ENCODE data around the gene OR52N5. TPM values are rescaled to one million over a fixed set of nuclear protein-coding genes. Genes with fewer than 3 reads are reported as not detected.

OR52N5 gene
- total and polyA plus RNA-seq, 4 donors: not detected

GRCh38 chr11:5796541-5796940, 13.4 kb upstream of the OR52N5 start:
- Histone ChIP-seq H3K9me3 (ENCODE audit: control insufficient read depth, insufficient read depth, low read length) (no peaks in the 10 kb centered on the region), H3K4me1 (ENCODE audit: control insufficient read depth, insufficient read depth, low read length) (no peaks in the 10 kb centered on the region), H3K4me3 (ENCODE audit: low read depth, low read length) (no peak overlapping the region), H3K27me3 (ENCODE audit: control insufficient read depth, insufficient read depth, low read length) (no peaks in the 10 kb centered on the region), H3K36me3 (ENCODE audit: control insufficient read depth, insufficient read depth, low read length) (no peaks in the 10 kb centered on the region), H3K27ac (ENCODE audit: low read depth, low read length) (no peak overlapping the region)
- WGBS (ENCODE audit: insufficient coverage): 82% methylated on average over 2 of the region's 6 CpGs
- DNase-seq (ENCODE audit: low read depth in 4 of 6, low spot score in 6 of 6): no peak

- Histone ChIP-seq H3K4me3 (ENCODE audit: low read depth, low read length) (no peak within 1 kb of the TSS), H3K27ac (ENCODE audit: low read depth, low read length) (no peak within 1 kb of the TSS), H3K36me3 (ENCODE audit: control insufficient read depth, insufficient read depth, low read length) (no peaks in the 10 kb centered on the region), H3K4me1 (ENCODE audit: control insufficient read depth, insufficient read depth, low read length) (no peaks in the 10 kb centered on the region), H3K27me3 (ENCODE audit: control insufficient read depth, insufficient read depth, low read length) (no peaks in the 10 kb centered on the region), H3K9me3 (ENCODE audit: control insufficient read depth, insufficient read depth, low read length) (no peaks in the 10 kb centered on the region)
- 88% methylated on average over 2 of the region's 3 CpGs for WGBS (ENCODE audit: insufficient coverage)
- DNase-seq (ENCODE audit: low read depth in 4 of 6, low spot score in 6 of 6): no peak
Measured at GRCh38 chr11:5791165-5791564, 8.0 kb upstream of the OR52N5 start, which contains the start of gene OR52N1. TSS of gene OR52N1 (minus strand) at chr11:5791265. CDS start at chr11:5788816, 2,449 bp downstream.

DNA sequence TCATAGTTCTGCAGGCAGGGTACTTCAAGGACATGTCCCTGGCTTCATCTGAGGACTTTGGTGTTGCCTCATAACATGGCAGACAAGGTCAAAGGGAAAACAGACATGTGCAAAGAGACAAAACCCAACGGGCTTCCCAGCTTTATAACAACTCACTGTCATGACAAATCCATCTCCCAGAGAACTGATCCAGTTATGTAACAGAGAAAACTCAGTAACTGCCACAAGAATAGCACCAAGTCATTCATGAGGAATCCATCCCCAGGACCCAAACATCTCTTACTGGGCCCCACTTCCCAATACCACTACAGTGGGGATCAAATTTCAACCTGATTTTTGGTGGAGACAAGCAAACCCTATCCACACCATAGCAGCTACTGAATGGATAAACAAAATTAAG, 16.1 kb downstream of the OR52N5 start:
- H3K27me3 ChIP-seq (ENCODE audit: control insufficient read depth, insufficient read depth, low read length): no peaks in the 10 kb centered on the region
- H3K9me3 ChIP-seq (ENCODE audit: control insufficient read depth, insufficient read depth, low read length): no peaks in the 10 kb centered on the region
- 60% methylated on average over 1 of the region's 1 CpG for WGBS (ENCODE audit: insufficient coverage)
- H3K4me3 ChIP-seq (ENCODE audit: low read depth, low read length): no peak overlapping the region
- H3K27ac ChIP-seq (ENCODE audit: low read depth, low read length): no peak overlapping the region
- no peaks in the 10 kb centered on the region for H3K4me1 ChIP-seq (ENCODE audit: control insufficient read depth, insufficient read depth, low read length)
- no peak for DNase-seq (ENCODE audit: low read depth in 4 of 6, low spot score in 6 of 6)
- H3K36me3 ChIP-seq (ENCODE audit: control insufficient read depth, insufficient read depth, low read length): no peaks in the 10 kb centered on the region

DNA sequence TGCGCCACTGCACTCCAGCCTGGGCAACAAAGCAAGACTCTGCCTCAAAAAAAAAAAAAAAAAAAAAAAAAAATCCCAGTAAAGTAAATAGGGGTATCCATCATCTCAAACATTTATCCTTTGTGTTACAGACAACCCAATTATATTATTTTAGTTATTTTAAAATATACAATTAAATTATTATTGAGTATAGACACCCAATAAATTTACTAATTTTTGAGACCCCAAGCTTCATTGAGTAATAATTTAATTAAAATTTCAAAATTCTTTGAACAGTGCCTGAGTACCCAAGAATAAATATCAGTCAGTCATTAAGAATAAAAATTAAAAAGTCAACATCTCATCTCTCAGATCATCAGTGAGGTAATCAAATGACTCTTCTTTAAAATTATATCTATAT, 29.2 kb downstream of the OR52N5 start, which contains the start of gene OR52N4:
OR52N4 (plus strand) TSS at position 301 of the 400 bp plus-strand sequence. CDS start 498 bp downstream, outside the sequence.
- Histone ChIP-seq H3K9me3 (ENCODE audit: control insufficient read depth, insufficient read depth, low read length) (no peaks in the 10 kb centered on the region), H3K4me3 (ENCODE audit: low read depth, low read length) (no peak within 1 kb of the TSS), H3K4me1 (ENCODE audit: control insufficient read depth, insufficient read depth, low read length) (no peaks in the 10 kb centered on the region), H3K27me3 (ENCODE audit: control insufficient read depth, insufficient read depth, low read length) (no peaks in the 10 kb centered on the region), H3K36me3 (ENCODE audit: control insufficient read depth, insufficient read depth, low read length) (no peaks in the 10 kb centered on the region), H3K27ac (ENCODE audit: low read depth, low read length) (no peak within 1 kb of the TSS)
- no CpG with 5 or more reads among the region's 1 CpG for WGBS (ENCODE audit: insufficient coverage)
- DNase-seq (ENCODE audit: low read depth in 4 of 6, low spot score in 6 of 6): no peak

GRCh38 chr11:5749836-5750235, 33.3 kb downstream of the OR52N5 start:
- Histone ChIP-seq H3K9me3 (ENCODE audit: control insufficient read depth, insufficient read depth, low read length) (no peaks in the 10 kb centered on the region), H3K36me3 (ENCODE audit: control insufficient read depth, insufficient read depth, low read length) (no peaks in the 10 kb centered on the region), H3K27ac (ENCODE audit: low read depth, low read length) (no peak overlapping the region), H3K4me1 (ENCODE audit: control insufficient read depth, insufficient read depth, low read length) (no peaks in the 10 kb centered on the region), H3K4me3 (ENCODE audit: low read depth, low read length) (no peak overlapping the region), H3K27me3 (ENCODE audit: control insufficient read depth, insufficient read depth, low read length) (no peaks in the 10 kb centered on the region)
- no peak for DNase-seq (ENCODE audit: low read depth in 4 of 6, low spot score in 6 of 6)
- no CpG with 5 or more reads among the region's 3 CpGs for WGBS (ENCODE audit: insufficient coverage)

- Histone ChIP-seq H3K9me3 (ENCODE audit: control insufficient read depth, insufficient read depth, low read length) (peaks cover 2% of the 10 kb centered on the region), H3K4me1 (ENCODE audit: control insufficient read depth, insufficient read depth, low read length) (no peaks in the 10 kb centered on the region), H3K27me3 (ENCODE audit: control insufficient read depth, insufficient read depth, low read length) (no peaks in the 10 kb centered on the region), H3K27ac (ENCODE audit: low read depth, low read length) (no peak overlapping the region), H3K36me3 (ENCODE audit: control insufficient read depth, insufficient read depth, low read length) (no peaks in the 10 kb centered on the region), H3K4me3 (ENCODE audit: low read depth, low read length) (no peak overlapping the region)
- DNase-seq (ENCODE audit: low read depth in 4 of 6, low spot score in 6 of 6): no peak
- no CpG with 5 or more reads among the region's 3 CpGs for WGBS (ENCODE audit: insufficient coverage)
Measured at GRCh38 chr11:5746614-5747013, 36.5 kb downstream of the OR52N5 start.

GRCh38 chr11:5738431-5738830, 44.7 kb downstream of the OR52N5 start:
- no peak for DNase-seq (ENCODE audit: low read depth in 4 of 6, low spot score in 6 of 6)
- WGBS (ENCODE audit: insufficient coverage): no CpG with 5 or more reads among the region's 1 CpG
- H3K27me3 ChIP-seq (ENCODE audit: control insufficient read depth, insufficient read depth, low read length): no peaks in the 10 kb centered on the region
- H3K4me1 ChIP-seq (ENCODE audit: control insufficient read depth, insufficient read depth, low read length): no peaks in the 10 kb centered on the region
- no peak overlapping the region for H3K27ac ChIP-seq (ENCODE audit: low read depth, low read length)
- H3K36me3 ChIP-seq (ENCODE audit: control insufficient read depth, insufficient read depth, low read length): no peaks in the 10 kb centered on the region
- H3K4me3 ChIP-seq (ENCODE audit: low read depth, low read length): no peak overlapping the region
- H3K9me3 ChIP-seq (ENCODE audit: control insufficient read depth, insufficient read depth, low read length): peaks cover 5% of the 10 kb centered on the region

- Histone ChIP-seq H3K27ac (ENCODE audit: low read depth, low read length) (no peak overlapping the region), H3K9me3 (ENCODE audit: control insufficient read depth, insufficient read depth, low read length) (peaks cover 5% of the 10 kb centered on the region), H3K4me1 (ENCODE audit: control insufficient read depth, insufficient read depth, low read length) (no peaks in the 10 kb centered on the region), H3K27me3 (ENCODE audit: control insufficient read depth, insufficient read depth, low read length) (no peaks in the 10 kb centered on the region), H3K4me3 (ENCODE audit: low read depth, low read length) (no peak overlapping the region), H3K36me3 (ENCODE audit: control insufficient read depth, insufficient read depth, low read length) (no peaks in the 10 kb centered on the region)
- WGBS (ENCODE audit: insufficient coverage): 32% methylated on average over 2 of the region's 6 CpGs
- DNase-seq (ENCODE audit: low read depth in 4 of 6, low spot score in 6 of 6): peak in 1 of 6 donors; percentile 5
Measured at GRCh38 chr11:5737670-5738392, 45.3 kb downstream of the OR52N5 start.

- no peaks in the 10 kb centered on the region for H3K36me3 ChIP-seq (ENCODE audit: control insufficient read depth, insufficient read depth, low read length)
- H3K4me1 ChIP-seq (ENCODE audit: control insufficient read depth, insufficient read depth, low read length): no peaks in the 10 kb centered on the region
- H3K4me3 ChIP-seq (ENCODE audit: low read depth, low read length): no peak overlapping the region
- H3K27me3 ChIP-seq (ENCODE audit: control insufficient read depth, insufficient read depth, low read length): no peaks in the 10 kb centered on the region
- no peak for DNase-seq (ENCODE audit: low read depth in 4 of 6, low spot score in 6 of 6)
- peaks cover 3% of the 10 kb centered on the region for H3K9me3 ChIP-seq (ENCODE audit: control insufficient read depth, insufficient read depth, low read length)
- H3K27ac ChIP-seq (ENCODE audit: low read depth, low read length): no peak overlapping the region
Measured at GRCh38 chr11:5737091-5737490, 46.1 kb downstream of the OR52N5 start.

DNA sequence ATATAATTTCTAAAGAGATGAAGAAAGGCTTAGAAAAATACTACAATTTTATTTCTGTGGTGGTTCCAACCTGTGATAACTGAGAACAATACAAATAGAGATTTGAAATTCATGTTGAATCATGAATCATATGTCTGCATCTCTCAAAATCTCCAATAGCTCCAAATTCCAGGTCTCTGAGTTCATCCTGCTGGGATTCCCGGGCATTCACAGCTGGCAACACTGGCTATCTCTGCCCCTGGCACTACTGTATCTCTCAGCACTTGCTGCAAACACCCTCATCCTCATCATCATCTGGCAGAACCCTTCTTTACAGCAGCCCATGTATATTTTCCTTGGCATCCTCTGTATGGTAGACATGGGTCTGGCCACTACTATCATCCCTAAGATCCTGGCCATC, 46.8 kb downstream of the OR52N5 start, which contains the start of gene OR56B1:
OR56B1 (plus strand) TSS at position 53 of the 400 bp plus-strand sequence; CDS start at position 122, 69 bp downstream.
- Histone ChIP-seq H3K27me3 (ENCODE audit: control insufficient read depth, insufficient read depth, low read length) (no peaks in the 10 kb centered on the region), H3K36me3 (ENCODE audit: control insufficient read depth, insufficient read depth, low read length) (no peaks in the 10 kb centered on the region), H3K27ac (ENCODE audit: low read depth, low read length) (no peak within 1 kb of the TSS), H3K4me1 (ENCODE audit: control insufficient read depth, insufficient read depth, low read length) (no peaks in the 10 kb centered on the region), H3K4me3 (ENCODE audit: low read depth, low read length) (no peak within 1 kb of the TSS), H3K9me3 (ENCODE audit: control insufficient read depth, insufficient read depth, low read length) (peaks cover under 1% of the 10 kb centered on the region)
- WGBS (ENCODE audit: insufficient coverage): 83% methylated on average over 1 of the region's 1 CpG
- no peak for DNase-seq (ENCODE audit: low read depth in 4 of 6, low spot score in 6 of 6)
